Panc1 (cell line): ENCODE measurements around the gene RARRES2.

Experiments
- CTCF ChIP-seq: fragments of 450-650 bp; IDR thresholded peaks from 2 replicates; pipeline ENCODE4 v1.5.1; 2017; ENCODE audit warnings: mild to moderate bottlenecking
- POLR2AphosphoS5 ChIP-seq: IDR thresholded peaks from 2 replicates; pipeline ENCODE4 v1.6.1; 2012; ENCODE audit warnings: mild to moderate bottlenecking, low read depth, low read length, moderate library complexity
- TCF7L2 ChIP-seq: IDR thresholded peaks from 2 replicates; pipeline ENCODE4 v1.6.1; 2011; ENCODE audit warnings: mild to moderate bottlenecking, low read depth, low read length, inconsistent platforms

DNA sequence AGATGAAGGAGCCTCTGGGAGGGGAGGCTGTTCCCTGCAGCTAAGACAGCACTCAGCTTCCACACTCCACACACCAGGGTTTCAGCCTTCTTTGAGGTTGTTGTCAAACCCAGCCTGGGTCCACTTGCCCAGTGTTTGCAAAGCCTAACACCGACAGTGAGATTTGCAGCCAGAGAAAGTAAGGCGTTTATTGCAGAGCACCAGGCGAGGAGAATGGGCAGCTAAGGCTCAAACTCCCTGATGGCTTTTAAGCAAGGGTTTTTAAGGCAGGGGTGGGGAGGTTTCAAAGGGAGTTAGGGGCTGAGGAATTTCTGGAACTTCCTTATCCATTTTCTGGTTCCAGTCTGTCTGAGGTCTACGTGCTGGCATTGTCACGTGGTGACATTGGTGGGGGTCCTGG lies 33.0 kb upstream of the RARRES2 start:
- TF ChIP-seq CTCF: no peak
- no peak for TF ChIP-seq TCF7L2
- TF ChIP-seq POLR2AphosphoS5: no peak
